Spinal cord (tissue), 10 donors: ENCODE results near the gene SYCN. TPM values are rescaled to one million over a fixed set of nuclear protein-coding genes. Genes with fewer than 3 reads are reported as not detected.
"Not testable (repeated sequence)": the region's sequence is repeated elsewhere in the genome, so short reads cannot be mapped to it uniquely, and the experiment has no call there.

ENCODE experiments used
- DNase-seq, 6 donors: peaks; one replicate each; pipeline versions ENCODE4 v3.0.0 to v3.0.0-alpha.2; 2013 to 2015; ENCODE audit warnings: low spot score in 6 of 6, low read depth in 4 of 6
- H3K27ac ChIP-seq: one replicate; pipeline ENCODE4 v1.5.1; 2013; ENCODE audit warnings: low read depth, low read length, control low read depth
- H3K27me3 ChIP-seq: one replicate; pipeline ENCODE4 v1.6.1; 2013; ENCODE audit warnings: low read length; ENCODE audit not compliant: control insufficient read depth, insufficient read depth
- H3K36me3 ChIP-seq: one replicate; pipeline ENCODE4 v1.6.1; 2013; ENCODE audit warnings: low read length; ENCODE audit not compliant: control insufficient read depth, insufficient read depth
- H3K4me1 ChIP-seq: one replicate; pipeline ENCODE4 v1.6.1; 2013; ENCODE audit warnings: low read length; ENCODE audit not compliant: control insufficient read depth, insufficient read depth
- H3K4me3 ChIP-seq: one replicate; pipeline ENCODE4 v1.5.1; 2013; ENCODE audit warnings: low read depth, low read length, control low read depth
- H3K9me3 ChIP-seq: one replicate; pipeline ENCODE4 v1.6.1; 2013; ENCODE audit warnings: low read length; ENCODE audit not compliant: control insufficient read depth, insufficient read depth
- WGBS: methylation state at CpG from one replicate; pipeline ENCODE4 v1.1.5; 2013; ENCODE audit warnings: missing lambda C conversion rate; ENCODE audit not compliant: insufficient coverage; 5-methylcytosine and 5-hydroxymethylcytosine counted together
- polyA plus RNA-seq, 2 donors: library from polyadenylated mRNA; unstranded; fragments of 120-200 nt; gene quantifications; one replicate each; pipeline ENCODE4 v1.2.1, GENCODE V29; 2013; ENCODE audit not compliant: insufficient read length in 2 of 2
- total RNA-seq, 2 donors: library from RNA; depleted of rRNA in 1 of 2; stranded (reverse); fragments of 120-200 nt in 1 of 2; fragments of >200 nt in 1 of 2; gene quantifications; one replicate each; pipeline versions ENCODE4 v1.2.3 to v1.2.4, GENCODE V29; 2013 to 2014
- donor health status: healthy.

Gene SYCN
- total and polyA plus RNA-seq, 4 donors, result not detected

DNA sequence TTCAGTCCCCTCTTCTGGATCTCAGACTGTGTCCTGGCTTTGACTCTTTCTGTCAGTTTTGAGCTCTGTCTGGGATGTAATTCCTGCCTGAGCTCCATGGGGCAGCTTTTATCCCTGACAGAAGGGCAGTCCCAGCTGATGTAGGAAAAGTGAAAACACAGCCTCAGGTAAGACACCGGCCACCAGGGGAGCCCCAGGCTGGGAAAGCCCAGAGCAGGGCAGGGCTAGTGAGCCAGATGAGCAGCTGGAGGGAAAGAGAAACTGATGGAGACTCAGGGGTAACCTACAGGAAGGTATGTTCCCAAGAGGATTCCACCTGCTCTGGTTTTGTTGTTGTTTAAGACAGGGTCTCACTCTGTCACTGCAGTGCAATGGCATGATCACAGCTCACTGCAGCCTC is 41.1 kb upstream of the SYCN start:
- H3K27ac ChIP-seq, H3K4me3 ChIP-seq, H3K36me3 ChIP-seq, DNase-seq, H3K9me3 ChIP-seq: not testable (repeated sequence)
- no CpG with 5 or more reads among the region's 1 CpG for WGBS
- peaks cover 17% of the 10 kb centered on the region for H3K4me1 ChIP-seq
- H3K27me3 ChIP-seq, result peaks cover 30% of the 10 kb centered on the region

DNA sequence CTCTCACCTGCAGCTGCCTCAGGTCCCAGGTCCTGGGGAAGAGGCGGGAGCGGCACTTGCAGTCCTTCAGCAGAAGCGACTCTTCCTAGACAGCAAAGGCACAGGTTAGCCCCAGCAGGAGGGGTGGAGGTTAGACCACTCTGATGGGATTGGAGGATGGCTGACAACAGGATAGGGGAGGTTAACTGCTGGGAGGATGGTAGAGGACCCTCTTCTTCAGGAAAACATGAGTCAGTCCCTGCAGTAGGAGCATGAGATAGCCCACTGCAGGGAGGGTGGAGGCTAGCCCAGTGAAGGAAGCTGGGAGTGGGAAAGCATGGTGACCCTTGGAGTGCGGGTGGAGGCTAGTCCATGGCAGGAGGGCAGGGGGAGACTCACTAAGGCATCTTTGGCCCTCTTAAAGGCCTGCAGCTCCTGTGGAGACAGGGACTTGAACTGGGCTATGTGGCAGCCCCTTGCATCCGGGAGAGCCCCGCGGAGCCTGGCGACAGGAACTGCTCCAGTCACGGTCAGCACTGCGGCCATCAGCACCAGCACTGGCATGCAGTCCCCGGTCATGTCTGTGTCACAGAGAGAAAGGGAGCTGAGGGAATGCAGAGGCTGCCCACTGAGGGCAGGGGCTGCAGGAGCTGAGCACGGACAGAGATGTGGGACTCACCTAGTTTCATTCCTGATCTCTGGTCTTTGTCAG is 40.5 kb upstream of the SYCN start, which contains the start of gene IFNL3:
IFNL3 (minus strand) TSS at position 597 of the 691 bp plus-strand sequence; CDS start at position 558, 39 bp downstream.
- H3K9me3 ChIP-seq, DNase-seq, H3K4me3 ChIP-seq, H3K27ac ChIP-seq, H3K36me3 ChIP-seq: not testable (repeated sequence)
- Histone ChIP-seq H3K27me3 (peaks cover 26% of the 10 kb centered on the region), H3K4me1 (peaks cover 17% of the 10 kb centered on the region)
- 71% methylated on average over 7 of the region's 12 CpGs for WGBS

DNA sequence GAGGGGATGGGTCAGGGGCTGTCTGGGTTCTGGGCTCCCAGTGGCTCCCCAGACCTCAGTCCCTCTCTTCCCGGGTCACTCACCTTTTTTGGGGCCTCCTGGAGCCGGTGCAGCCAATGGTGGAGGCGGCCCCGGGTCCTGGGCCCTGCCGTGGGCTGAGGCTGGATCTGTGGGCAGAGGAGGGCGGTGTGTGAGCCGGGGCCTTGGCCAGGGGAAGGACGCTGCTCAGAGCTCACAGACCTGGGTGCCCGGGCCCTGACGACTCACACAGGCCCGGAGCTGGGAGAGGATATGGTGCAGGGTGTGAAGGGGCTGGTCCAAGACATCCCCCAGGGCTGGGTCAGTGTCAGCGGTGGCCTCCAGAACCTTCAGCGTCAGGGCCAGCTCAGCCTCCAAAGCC is 39.7 kb upstream of the SYCN start:
- not testable (repeated sequence) for DNase-seq, H3K36me3 ChIP-seq, H3K4me3 ChIP-seq, H3K27ac ChIP-seq, H3K9me3 ChIP-seq
- 88% methylated on average over 7 of the region's 13 CpGs for WGBS
- peaks cover 17% of the 10 kb centered on the region for H3K4me1 ChIP-seq
- H3K27me3 ChIP-seq, result peaks cover 19% of the 10 kb centered on the region

DNA sequence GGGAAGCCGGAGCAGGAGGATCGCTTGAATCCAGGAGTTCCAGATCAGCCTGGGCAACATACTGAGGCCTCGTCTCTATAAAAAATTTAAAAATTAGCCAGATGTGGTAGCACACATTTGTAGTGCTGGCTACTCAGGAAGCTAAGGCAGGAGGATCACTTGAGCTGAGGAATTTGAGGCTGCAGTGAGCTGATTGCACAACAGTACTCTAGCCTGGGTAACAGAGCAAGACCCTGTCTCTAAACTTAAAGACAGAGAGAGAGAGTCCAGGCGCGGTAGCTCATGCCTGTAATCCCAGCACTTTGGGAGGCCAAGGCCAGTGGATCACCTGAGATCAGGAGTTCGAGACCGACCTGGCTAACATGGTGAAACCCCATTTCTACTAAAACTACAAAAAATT is 36.4 kb upstream of the SYCN start:
- Histone ChIP-seq H3K4me3 (no peak overlapping the region), H3K27ac (no peak overlapping the region), H3K36me3 (no peaks in the 10 kb centered on the region), H3K27me3 (peaks cover 4% of the 10 kb centered on the region), H3K4me1 (no peaks in the 10 kb centered on the region), H3K9me3 (no peaks in the 10 kb centered on the region)
- no peak for DNase-seq
- 91% methylated on average over 3 of the region's 7 CpGs for WGBS

DNA sequence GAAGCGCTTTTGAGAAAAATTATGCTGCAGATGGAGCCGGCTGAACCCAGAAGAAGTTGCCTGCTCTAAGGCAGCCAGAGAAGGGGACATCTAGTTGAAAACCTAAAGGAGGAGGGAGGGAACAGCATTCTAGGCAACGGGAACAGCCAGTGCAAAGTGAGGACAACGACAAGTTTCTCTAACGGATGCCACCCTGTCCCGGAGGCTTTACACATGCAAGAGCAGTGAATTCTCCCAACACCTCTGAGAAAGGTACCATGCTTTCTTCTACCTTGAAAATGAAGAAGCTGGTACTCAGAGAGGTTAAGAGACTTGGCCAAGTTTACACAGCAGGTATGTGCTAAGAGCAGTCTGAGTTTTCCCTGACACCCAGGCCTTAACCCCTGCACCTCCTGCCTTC is 34.9 kb upstream of the SYCN start:
- WGBS, result 89% methylated on average over 3 of the region's 6 CpGs
- DNase-seq, result no peak
- Histone ChIP-seq H3K4me3 (no peak overlapping the region), H3K27me3 (peaks cover 4% of the 10 kb centered on the region), H3K4me1 (no peaks in the 10 kb centered on the region), H3K27ac (no peak overlapping the region), H3K36me3 (no peaks in the 10 kb centered on the region), H3K9me3 (no peaks in the 10 kb centered on the region)

DNA sequence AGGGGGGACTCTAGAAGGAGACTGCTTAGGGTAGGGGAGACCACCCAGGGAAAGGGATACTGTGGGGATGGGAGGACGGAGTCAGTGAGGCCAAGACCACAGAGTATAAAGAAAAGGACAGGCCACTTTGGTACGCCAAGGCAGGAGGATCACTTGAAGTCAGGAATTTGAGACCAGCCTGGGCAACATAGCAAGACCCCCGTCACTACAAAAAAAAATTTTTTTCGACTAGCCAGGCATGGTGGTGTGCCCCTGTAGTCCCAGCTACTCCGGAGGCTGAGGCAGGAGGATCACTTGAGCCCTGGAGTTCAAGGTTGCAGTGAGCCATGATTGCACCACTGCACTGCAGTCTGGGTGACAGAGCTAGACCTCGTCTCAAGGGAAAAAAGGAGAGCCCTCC is 34.1 kb upstream of the SYCN start:
- Histone ChIP-seq H3K27me3 (peaks cover 4% of the 10 kb centered on the region), H3K4me1 (no peaks in the 10 kb centered on the region), H3K27ac (no peak overlapping the region), H3K4me3 (no peak overlapping the region), H3K9me3 (no peaks in the 10 kb centered on the region), H3K36me3 (no peaks in the 10 kb centered on the region)
- WGBS, result 80% methylated on average over 5 of the region's 6 CpGs
- no peak for DNase-seq

DNA sequence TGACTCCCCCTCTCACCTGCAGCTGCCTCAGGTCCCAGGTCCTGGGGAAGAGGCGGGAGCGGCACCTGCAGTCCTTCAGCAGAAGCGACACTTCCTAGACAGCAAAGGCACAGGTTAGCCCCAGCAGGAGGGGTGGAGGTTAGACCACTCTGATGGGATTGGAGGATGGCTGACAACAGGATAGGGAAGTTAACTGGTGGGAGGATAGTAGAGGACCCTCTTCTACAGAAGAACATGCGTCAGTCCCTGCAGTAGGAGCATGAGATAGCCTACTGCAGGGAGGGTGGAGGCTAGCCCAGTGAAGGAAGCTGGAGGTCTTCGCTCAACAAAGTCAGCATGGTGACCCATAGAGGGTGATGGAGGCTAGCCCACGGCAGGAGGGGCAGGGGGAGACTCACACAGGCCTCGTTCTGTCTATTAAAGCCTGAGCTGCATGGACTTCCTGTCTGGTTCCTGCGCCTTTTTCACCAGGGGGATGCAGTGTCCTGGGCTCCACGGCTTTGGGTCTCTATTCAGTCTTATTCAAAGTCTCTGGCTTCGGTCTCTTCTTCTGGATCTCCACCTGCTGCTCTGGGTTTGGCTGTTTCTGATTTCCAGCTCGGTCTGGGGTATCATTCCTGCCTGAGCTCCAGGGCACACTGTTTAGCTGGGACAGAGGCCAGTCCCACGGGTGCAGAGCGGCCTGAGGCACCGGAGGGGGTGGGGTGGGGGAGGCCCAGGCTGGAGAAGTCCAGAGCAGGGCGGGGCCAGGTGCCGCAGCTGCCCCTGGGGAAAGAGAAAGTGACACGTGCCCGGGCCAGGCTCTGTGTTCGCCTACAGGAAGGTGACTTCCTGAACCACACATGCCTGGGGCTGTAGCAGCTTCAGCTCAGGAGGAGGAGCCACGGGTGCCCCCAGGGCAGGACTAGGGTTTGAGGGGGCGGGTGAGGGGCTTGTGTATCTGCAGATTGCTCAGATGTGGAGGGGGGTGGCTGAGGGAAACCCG is 33.4 kb upstream of the SYCN start:
- DNase-seq, result no peak
- Histone ChIP-seq H3K27ac (no peak overlapping the region), H3K9me3 (no peaks in the 10 kb centered on the region), H3K36me3 (no peaks in the 10 kb centered on the region), H3K27me3 (peaks cover 4% of the 10 kb centered on the region), H3K4me1 (no peaks in the 10 kb centered on the region), H3K4me3 (no peak overlapping the region)
- 54% methylated on average over 21 of the region's 22 CpGs for WGBS

DNA sequence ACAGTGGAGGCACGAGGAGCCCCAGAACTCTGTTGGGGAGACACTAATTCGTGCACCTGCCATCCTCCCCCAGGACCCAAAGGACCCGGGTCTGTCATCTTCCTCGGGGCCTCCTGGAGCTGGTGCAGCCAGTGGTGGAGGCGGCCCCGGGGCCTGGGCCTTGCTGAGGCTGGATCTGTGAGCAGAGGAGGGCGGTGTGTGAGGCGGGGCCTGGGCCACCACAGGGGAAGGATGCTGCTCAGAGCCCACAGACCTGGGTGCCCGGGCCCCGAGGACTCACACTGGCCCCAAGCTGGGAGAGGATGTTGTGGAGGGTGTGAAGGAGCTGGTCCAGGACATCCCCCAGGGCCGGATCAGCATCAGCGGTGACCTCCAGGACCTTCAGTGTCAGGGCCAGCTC is 32.5 kb upstream of the SYCN start:
- no peaks in the 10 kb centered on the region for H3K4me1 ChIP-seq
- H3K9me3 ChIP-seq, result no peaks in the 10 kb centered on the region
- 76% methylated on average over 9 of the region's 12 CpGs for WGBS
- H3K4me3 ChIP-seq, result no peak overlapping the region
- DNase-seq, result no peak
- no peaks in the 10 kb centered on the region for H3K36me3 ChIP-seq
- H3K27me3 ChIP-seq, result peaks cover 4% of the 10 kb centered on the region
- H3K27ac ChIP-seq, result no peak overlapping the region

DNA sequence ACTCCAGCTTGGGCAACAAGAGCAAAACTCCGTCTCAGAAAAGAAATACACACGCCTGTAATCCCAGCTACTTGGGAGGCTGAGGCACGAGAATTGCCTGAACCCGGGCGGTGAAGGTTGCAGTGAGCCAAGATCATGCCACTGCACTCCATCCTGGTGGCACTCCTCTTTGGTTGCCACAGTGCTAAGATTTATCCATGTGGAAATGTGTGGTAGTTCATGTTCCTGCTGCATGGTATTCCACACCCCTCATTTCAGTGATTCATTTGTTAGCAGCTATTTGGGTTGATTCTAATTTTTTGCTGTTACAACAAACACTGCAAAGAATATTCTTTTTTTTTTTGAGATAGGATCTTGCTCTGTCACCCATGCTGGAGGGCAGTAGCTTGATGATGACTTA is 28.6 kb upstream of the SYCN start:
- Histone ChIP-seq H3K36me3 (no peaks in the 10 kb centered on the region), H3K9me3 (no peaks in the 10 kb centered on the region), H3K27ac (no peak overlapping the region), H3K27me3 (peaks cover 2% of the 10 kb centered on the region), H3K4me3 (no peak overlapping the region), H3K4me1 (no peaks in the 10 kb centered on the region)
- DNase-seq, result no peak
- 95% methylated on average over 5 of the region's 5 CpGs for WGBS
